ENCODE results near the gene GNG3. TPM values are rescaled to one million over a fixed set of nuclear protein-coding genes. Genes with fewer than 3 reads are reported as not detected.
"Not testable (repeated sequence)": the region's sequence is repeated elsewhere in the genome, so short reads cannot be mapped to it uniquely, and the experiment has no call there.

The GNG3 gene
- total RNA-seq, 1 donor from 2014 or later: not detected

- Histone ChIP-seq H3K36me3 (ENCODE audit: insufficient read depth, low read length) (peaks cover 15% of the 10 kb centered on the region), H3K27ac (ENCODE audit: low read depth, low read length) (no peak overlapping the region), H3K4me3 (ENCODE audit: insufficient read depth, low read depth, low read length) (no peak overlapping the region), H4K20me1 (ENCODE audit: insufficient read depth, low read length) (peaks cover 21% of the 10 kb centered on the region), H3K4me2 (ENCODE audit: low read length) (no peak overlapping the region), H3K4me1 (ENCODE audit: insufficient read depth, low read length) (no peaks in the 10 kb centered on the region), H3K9ac (ENCODE audit: low read length) (no peak overlapping the region), H3K79me2 (ENCODE audit: insufficient read depth, low read length) (peaks cover 63% of the 10 kb centered on the region), H3K27me3 (ENCODE audit: insufficient read depth, low read length) (no peaks in the 10 kb centered on the region), H2AFZ (ENCODE audit: low read depth, low read length) (no peak overlapping the region), H3K9me3 (ENCODE audit: insufficient read depth, low read depth, low read length) (no peaks in the 10 kb centered on the region)
- Mint-ChIP-seq H3K9me3 (ENCODE audit: unreplicated experiment) (no peaks in the 10 kb centered on the region), H3K36me3 (ENCODE audit: low read depth, unreplicated experiment) (peaks cover 5% of the 10 kb centered on the region), H3K27me3 (ENCODE audit: low read depth, unreplicated experiment) (no peaks in the 10 kb centered on the region), H3K4me1 (ENCODE audit: low read depth, unreplicated experiment) (peaks cover 9% of the 10 kb centered on the region), H3K27ac (ENCODE audit: unreplicated experiment) (no peak overlapping the region), H3K4me3 (ENCODE audit: unreplicated experiment) (no peak overlapping the region)
- TF ChIP-seq, protein P1, sequence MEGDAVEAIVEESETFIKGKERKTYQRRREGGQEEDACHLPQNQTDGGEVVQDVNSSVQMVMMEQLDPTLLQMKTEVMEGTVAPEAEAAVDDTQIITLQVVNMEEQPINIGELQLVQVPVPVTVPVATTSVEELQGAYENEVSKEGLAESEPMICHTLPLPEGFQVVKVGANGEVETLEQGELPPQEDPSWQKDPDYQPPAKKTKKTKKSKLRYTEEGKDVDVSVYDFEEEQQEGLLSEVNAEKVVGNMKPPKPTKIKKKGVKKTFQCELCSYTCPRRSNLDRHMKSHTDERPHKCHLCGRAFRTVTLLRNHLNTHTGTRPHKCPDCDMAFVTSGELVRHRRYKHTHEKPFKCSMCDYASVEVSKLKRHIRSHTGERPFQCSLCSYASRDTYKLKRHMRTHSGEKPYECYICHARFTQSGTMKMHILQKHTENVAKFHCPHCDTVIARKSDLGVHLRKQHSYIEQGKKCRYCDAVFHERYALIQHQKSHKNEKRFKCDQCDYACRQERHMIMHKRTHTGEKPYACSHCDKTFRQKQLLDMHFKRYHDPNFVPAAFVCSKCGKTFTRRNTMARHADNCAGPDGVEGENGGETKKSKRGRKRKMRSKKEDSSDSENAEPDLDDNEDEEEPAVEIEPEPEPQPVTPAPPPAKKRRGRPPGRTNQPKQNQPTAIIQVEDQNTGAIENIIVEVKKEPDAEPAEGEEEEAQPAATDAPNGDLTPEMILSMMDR (IDR thresholded peaks at IDR 0.05; ENCODE audit: insufficient read depth, low read depth, low read length): no peak
- no peak for TF ChIP-seq EZH2 (IDR thresholded peaks at IDR 0.05; ENCODE audit: insufficient read depth, low read length)
- DNase-seq (ENCODE audit: low read depth) (no peak), FAIRE-seq (no peak)
These were observed 25.4 kb downstream of the GNG3 start for GRCh38 chr11:62732830-62733229.

DNA sequence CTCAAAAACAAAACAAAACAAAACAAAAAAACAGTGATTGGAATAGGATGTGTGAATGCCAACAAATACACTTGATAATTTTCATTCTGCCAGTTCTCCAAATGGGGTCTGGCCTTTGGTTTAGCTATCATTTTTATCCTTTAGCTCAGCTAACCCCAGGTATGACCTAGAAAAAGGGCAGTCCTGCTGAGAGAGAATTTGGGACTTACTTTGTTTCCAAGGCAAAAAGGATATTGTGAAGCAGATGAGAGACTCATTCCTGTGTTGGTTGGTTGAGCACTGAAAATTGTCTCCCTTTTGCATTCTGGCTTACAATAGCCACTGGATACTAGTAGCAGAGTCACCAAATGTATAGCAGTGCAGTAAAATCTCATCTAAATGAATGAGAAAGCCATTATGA lies 29.7 kb downstream of the GNG3 start:
- Histone ChIP-seq H2AFZ (ENCODE audit: low read depth, low read length) (no peak overlapping the region), H3K4me1 (ENCODE audit: insufficient read depth, low read length) (no peaks in the 10 kb centered on the region), H3K4me3 (ENCODE audit: insufficient read depth, low read depth, low read length) (no peak overlapping the region), H3K27ac (ENCODE audit: low read depth, low read length) (no peak overlapping the region), H3K27me3 (ENCODE audit: insufficient read depth, low read length) (no peaks in the 10 kb centered on the region), H3K9me3 (ENCODE audit: insufficient read depth, low read depth, low read length) (no peaks in the 10 kb centered on the region), H4K20me1 (ENCODE audit: insufficient read depth, low read length) (peaks cover 14% of the 10 kb centered on the region), H3K9ac (ENCODE audit: low read length) (no peak overlapping the region), H3K4me2 (ENCODE audit: low read length) (no peak overlapping the region), H3K36me3 (ENCODE audit: insufficient read depth, low read length) (peaks cover 25% of the 10 kb centered on the region), H3K79me2 (ENCODE audit: insufficient read depth, low read length) (peaks cover 26% of the 10 kb centered on the region)
- Mint-ChIP-seq H3K36me3 (ENCODE audit: low read depth, unreplicated experiment) (peaks cover 14% of the 10 kb centered on the region), H3K27me3 (ENCODE audit: low read depth, unreplicated experiment) (no peaks in the 10 kb centered on the region), H3K4me1 (ENCODE audit: low read depth, unreplicated experiment) (peaks cover 4% of the 10 kb centered on the region), H3K4me3 (ENCODE audit: unreplicated experiment) (no peak overlapping the region), H3K9me3 (ENCODE audit: unreplicated experiment) (no peaks in the 10 kb centered on the region), H3K27ac (ENCODE audit: unreplicated experiment) (no peak overlapping the region)
- FAIRE-seq: no peak
- DNase-seq (ENCODE audit: low read depth): no peak
- TF ChIP-seq, protein P1 (IDR thresholded peaks at IDR 0.05; ENCODE audit: insufficient read depth, low read depth, low read length): no peak
- TF ChIP-seq EZH2 (IDR thresholded peaks at IDR 0.05; ENCODE audit: insufficient read depth, low read length): no peak

DNA sequence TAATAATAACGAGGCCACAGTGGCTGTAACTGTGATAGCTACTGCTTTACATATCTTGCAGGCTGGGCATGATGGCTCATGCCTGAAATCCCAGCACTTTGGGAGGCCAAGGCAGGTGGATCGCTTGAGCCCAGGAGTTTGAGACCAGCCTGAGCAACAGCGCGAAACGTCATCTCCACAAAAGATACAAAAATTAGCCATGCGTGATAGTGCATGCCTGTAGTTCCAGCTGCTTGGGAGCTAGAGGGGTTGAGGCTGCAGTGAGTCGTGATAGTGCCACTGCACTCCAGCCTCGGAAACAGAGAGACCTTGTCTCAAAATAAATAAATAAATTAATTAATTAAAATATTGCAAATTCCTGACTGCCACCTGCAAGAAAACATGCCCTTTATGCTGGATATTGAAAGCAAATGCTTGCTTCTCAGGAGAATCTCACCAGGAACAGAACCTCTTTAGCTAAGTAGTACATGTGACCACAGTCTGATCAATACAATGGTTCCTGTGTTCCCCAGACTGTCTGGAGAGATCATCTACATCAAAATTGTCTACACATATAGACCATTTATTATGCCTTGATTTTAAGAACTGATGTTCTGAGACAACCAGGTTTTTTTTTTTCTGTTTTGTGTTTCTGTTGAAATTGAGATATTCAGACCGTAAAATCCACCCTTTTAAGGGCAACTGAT lies 40.1 kb downstream of the GNG3 start:
- Mint-ChIP-seq H3K36me3 (ENCODE audit: low read depth, unreplicated experiment) (no peaks in the 10 kb centered on the region), H3K27ac (ENCODE audit: unreplicated experiment) (no peak overlapping the region), H3K27me3 (ENCODE audit: low read depth, unreplicated experiment) (no peaks in the 10 kb centered on the region), H3K4me1 (ENCODE audit: low read depth, unreplicated experiment) (peaks cover 7% of the 10 kb centered on the region), H3K4me3 (ENCODE audit: unreplicated experiment) (peak overlapping the region; percentile 30), H3K9me3 (ENCODE audit: unreplicated experiment) (no peaks in the 10 kb centered on the region)
- DNase-seq (ENCODE audit: low read depth) (no peak), FAIRE-seq (no peak)
- no peaks in the 10 kb centered on the region for H4K20me1 ChIP-seq (ENCODE audit: insufficient read depth, low read length)
- H3K27me3 ChIP-seq (ENCODE audit: insufficient read depth, low read length): no peaks in the 10 kb centered on the region
- no peak overlapping the region for H3K27ac ChIP-seq (ENCODE audit: low read depth, low read length)
- peaks cover 9% of the 10 kb centered on the region for H3K79me2 ChIP-seq (ENCODE audit: insufficient read depth, low read length)
- H3K4me2 ChIP-seq (ENCODE audit: low read length): no peak overlapping the region
- H3K4me3 ChIP-seq (ENCODE audit: insufficient read depth, low read depth, low read length): no peak overlapping the region
- no peak overlapping the region for H3K9ac ChIP-seq (ENCODE audit: low read length)
- H2AFZ ChIP-seq (ENCODE audit: low read depth, low read length): no peak overlapping the region
- TF ChIP-seq EZH2 (IDR thresholded peaks at IDR 0.05; ENCODE audit: insufficient read depth, low read length): no peak
- TF ChIP-seq, protein P1 (IDR thresholded peaks at IDR 0.05; ENCODE audit: insufficient read depth, low read depth, low read length): no peak
- H3K9me3 ChIP-seq (ENCODE audit: insufficient read depth, low read depth, low read length): no peaks in the 10 kb centered on the region
- no peaks in the 10 kb centered on the region for H3K4me1 ChIP-seq (ENCODE audit: insufficient read depth, low read length)
- H3K36me3 ChIP-seq (ENCODE audit: insufficient read depth, low read length): no peaks in the 10 kb centered on the region

DNA sequence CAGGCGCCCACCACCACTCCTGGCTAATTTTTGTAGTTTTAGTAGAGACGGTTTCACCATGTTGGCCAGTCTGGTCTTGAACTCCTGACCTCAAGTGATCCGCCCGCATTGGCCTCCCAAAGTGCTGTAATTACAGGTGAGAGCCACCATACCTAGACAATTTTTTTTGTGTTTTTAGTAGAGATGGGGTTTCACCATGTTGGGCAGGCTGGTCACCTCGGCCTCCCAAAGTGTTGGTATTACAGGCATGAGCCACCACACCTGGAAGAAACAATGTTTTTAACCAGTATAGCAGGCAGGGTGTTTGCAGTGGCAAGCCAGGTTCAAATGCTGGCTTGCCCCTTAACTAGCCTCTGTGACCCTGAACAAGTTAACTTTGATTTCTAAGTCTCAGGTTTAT lies 42.5 kb downstream of the GNG3 start:
- H3K4me1 ChIP-seq (ENCODE audit: insufficient read depth, low read length); H3K9me3 Mint-ChIP-seq (ENCODE audit: unreplicated experiment); H3K27ac Mint-ChIP-seq (ENCODE audit: unreplicated experiment); H3K27me3 ChIP-seq (ENCODE audit: insufficient read depth, low read length); H3K4me3 ChIP-seq (ENCODE audit: insufficient read depth, low read depth, low read length); H3K4me1 Mint-ChIP-seq (ENCODE audit: low read depth, unreplicated experiment); H3K9ac ChIP-seq (ENCODE audit: low read length); DNase-seq (ENCODE audit: low read depth); H3K36me3 ChIP-seq (ENCODE audit: insufficient read depth, low read length); H3K27ac ChIP-seq (ENCODE audit: low read depth, low read length); H3K4me3 Mint-ChIP-seq (ENCODE audit: unreplicated experiment); H3K27me3 Mint-ChIP-seq (ENCODE audit: low read depth, unreplicated experiment); H3K36me3 Mint-ChIP-seq (ENCODE audit: low read depth, unreplicated experiment); H3K9me3 ChIP-seq (ENCODE audit: insufficient read depth, low read depth, low read length); H2AFZ ChIP-seq (ENCODE audit: low read depth, low read length); H3K4me2 ChIP-seq (ENCODE audit: low read length); FAIRE-seq; H4K20me1 ChIP-seq (ENCODE audit: insufficient read depth, low read length): not testable (repeated sequence)
- peaks cover 19% of the 10 kb centered on the region for H3K79me2 ChIP-seq (ENCODE audit: insufficient read depth, low read length)

Data from astrocyte (in vitro differentiated cells and primary cell).